Measurements from ENCODE around the gene NTSR2. TPM values are rescaled to one million over a fixed set of nuclear protein-coding genes. Genes with fewer than 3 reads are reported as not detected.

The NTSR2 gene
- total RNA-seq, 1 experiment from 2014 or later, result not detected

- TF ChIP-seq NR1H2 (CRISPR knock-in tag; IDR thresholded peaks at IDR 0.05) (no peak), ZNF425 (CRISPR knock-in tag; conservative IDR thresholded peaks at IDR 0.05) (no peak), JUN (CRISPR knock-in tag; IDR thresholded peaks at IDR 0.05) (no peak)
- TF ChIP-seq, protein P1, sequence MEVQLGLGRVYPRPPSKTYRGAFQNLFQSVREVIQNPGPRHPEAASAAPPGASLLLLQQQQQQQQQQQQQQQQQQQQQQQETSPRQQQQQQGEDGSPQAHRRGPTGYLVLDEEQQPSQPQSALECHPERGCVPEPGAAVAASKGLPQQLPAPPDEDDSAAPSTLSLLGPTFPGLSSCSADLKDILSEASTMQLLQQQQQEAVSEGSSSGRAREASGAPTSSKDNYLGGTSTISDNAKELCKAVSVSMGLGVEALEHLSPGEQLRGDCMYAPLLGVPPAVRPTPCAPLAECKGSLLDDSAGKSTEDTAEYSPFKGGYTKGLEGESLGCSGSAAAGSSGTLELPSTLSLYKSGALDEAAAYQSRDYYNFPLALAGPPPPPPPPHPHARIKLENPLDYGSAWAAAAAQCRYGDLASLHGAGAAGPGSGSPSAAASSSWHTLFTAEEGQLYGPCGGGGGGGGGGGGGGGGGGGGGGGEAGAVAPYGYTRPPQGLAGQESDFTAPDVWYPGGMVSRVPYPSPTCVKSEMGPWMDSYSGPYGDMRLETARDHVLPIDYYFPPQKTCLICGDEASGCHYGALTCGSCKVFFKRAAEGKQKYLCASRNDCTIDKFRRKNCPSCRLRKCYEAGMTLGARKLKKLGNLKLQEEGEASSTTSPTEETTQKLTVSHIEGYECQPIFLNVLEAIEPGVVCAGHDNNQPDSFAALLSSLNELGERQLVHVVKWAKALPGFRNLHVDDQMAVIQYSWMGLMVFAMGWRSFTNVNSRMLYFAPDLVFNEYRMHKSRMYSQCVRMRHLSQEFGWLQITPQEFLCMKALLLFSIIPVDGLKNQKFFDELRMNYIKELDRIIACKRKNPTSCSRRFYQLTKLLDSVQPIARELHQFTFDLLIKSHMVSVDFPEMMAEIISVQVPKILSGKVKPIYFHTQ (CRISPR knock-in tag; IDR thresholded peaks at IDR 0.05), result no peak
Observed at GRCh38 chr2:11667866-11668637, 1.9 kb downstream of the NTSR2 start (continued).

DNA sequence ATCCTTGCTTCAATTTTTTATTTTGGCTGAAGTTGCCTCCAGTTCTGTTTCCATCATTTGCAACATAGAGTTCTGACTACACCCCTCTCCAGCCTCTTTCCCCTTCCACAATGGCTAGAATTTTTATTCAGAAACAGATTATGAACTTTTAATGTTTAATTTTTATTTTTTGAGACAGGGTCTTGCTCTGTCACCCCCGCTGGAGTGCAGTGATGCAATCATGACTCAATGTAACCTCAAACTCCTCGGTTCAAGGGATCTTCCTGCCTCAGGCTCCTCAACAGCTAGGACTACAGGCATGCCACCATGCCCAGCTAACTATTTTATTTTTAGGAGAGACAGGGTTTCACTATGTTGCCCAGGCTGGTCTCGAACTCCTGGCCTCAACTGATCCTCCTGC, 2.8 kb downstream of the NTSR2 start:
- Mint-ChIP-seq H3K36me3 (peaks cover 8% of the 10 kb centered on the region), H3K4me1 (peaks cover 9% of the 10 kb centered on the region), H3K27ac (no peak overlapping the region), H3K27me3 (ENCODE audit: low read depth) (peaks cover 33% of the 10 kb centered on the region), H3K4me3 (no peak overlapping the region), H3K9me3 (peaks cover 15% of the 10 kb centered on the region)
- ATAC-seq (no peak), DNase-seq (ENCODE audit: low spot score) (no peak)
- CTCF ChIA-PET, result interaction anchor here (0.6 to 1.1 kb wide), 2 partner anchors 14 to 216 kb away, joined by 3 to 4 read pairs; no protein-coding TSS in a partner anchor
- TF ChIP-seq SOX15 (CRISPR knock-in tag; IDR thresholded peaks at IDR 0.05) (no peak), E2F5 (CRISPR knock-in tag; IDR thresholded peaks at IDR 0.05) (no peak), FOXP4 (CRISPR knock-in tag; IDR thresholded peaks at IDR 0.05) (no peak)
- TF ChIP-seq, protein P2, sequence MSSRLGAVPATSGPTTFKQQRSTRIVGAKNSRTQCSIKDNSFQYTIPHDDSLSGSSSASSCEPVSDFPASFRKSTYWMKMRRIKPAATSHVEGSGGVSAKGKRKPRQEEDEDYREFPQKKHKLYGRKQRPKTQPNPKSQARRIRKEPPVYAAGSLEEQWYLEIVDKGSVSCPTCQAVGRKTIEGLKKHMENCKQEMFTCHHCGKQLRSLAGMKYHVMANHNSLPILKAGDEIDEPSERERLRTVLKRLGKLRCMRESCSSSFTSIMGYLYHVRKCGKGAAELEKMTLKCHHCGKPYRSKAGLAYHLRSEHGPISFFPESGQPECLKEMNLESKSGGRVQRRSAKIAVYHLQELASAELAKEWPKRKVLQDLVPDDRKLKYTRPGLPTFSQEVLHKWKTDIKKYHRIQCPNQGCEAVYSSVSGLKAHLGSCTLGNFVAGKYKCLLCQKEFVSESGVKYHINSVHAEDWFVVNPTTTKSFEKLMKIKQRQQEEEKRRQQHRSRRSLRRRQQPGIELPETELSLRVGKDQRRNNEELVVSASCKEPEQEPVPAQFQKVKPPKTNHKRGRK (CRISPR knock-in tag; IDR thresholded peaks at IDR 0.05; ENCODE audit: borderline replicate concordance), result no peak
- POLR2A ChIA-PET, result no interaction called here

DNA sequence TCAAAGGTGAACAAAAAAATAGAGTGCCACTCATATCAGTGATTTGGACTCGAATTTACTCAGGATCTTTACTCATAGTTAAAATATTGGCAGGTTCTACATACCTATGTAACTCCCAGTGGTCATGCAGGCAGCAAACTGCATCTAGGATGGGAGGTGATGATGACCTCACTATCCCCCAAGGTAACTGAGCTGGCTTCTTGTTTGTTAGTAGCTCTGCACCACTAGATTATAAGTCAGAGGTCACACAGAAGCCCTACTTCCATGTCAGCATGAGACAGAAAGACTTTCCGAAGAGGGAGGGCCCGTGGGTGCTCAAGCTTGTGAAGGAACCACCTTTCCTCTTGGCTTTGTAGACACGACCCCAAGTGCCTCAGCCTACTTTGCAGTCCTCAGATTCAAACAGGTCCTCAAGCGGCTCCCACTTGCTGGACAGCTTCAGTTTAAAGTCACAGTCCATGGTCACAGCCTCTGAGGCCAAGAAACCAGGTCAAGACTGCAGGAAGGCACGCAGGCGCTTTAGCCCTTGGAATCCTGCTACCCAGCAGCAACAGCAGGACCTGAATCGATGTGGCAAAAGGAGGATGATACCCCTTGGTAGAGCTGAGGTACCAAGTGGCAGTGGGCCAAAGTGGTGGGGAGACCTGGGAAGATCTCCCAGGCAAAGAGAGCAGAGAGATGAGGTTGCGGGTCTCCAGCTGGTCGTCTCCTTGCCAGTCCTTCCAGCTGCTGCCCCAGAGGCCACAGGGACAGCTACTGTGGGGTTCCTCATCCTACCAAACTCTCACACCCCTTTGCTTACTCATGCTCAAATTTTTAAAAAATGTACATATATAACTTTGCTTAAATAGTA, 4.3 kb downstream of the NTSR2 start:
- H3K27ac Mint-ChIP-seq, result no peak overlapping the region
- peaks cover 9% of the 10 kb centered on the region for H3K4me1 Mint-ChIP-seq
- H3K9me3 Mint-ChIP-seq, result peaks cover 19% of the 10 kb centered on the region
- H3K4me3 Mint-ChIP-seq, result no peak overlapping the region
- ATAC-seq (no peak), DNase-seq (ENCODE audit: low spot score) (no peak)
- ChIA-PET POLR2A (interaction anchor here (0.6 kb wide), 1 partner anchor 30 kb away, joined by 4 read pairs; no protein-coding TSS in a partner anchor), CTCF (interaction anchor here (0.6 to 1.3 kb wide), 6 partner anchors 15 to 320 kb away, joined by 3 to 6 read pairs (median 4); no protein-coding TSS in a partner anchor)
- H3K36me3 Mint-ChIP-seq, result peaks cover 11% of the 10 kb centered on the region
- H3K27me3 Mint-ChIP-seq (ENCODE audit: low read depth), result peaks cover 33% of the 10 kb centered on the region
- TF ChIP-seq USF2 (CRISPR knock-in tag; IDR thresholded peaks at IDR 0.05) (no peak), FOXP1 (CRISPR knock-in tag; IDR thresholded peaks at IDR 0.05; ENCODE audit: borderline replicate concordance) (no peak), MYBL2 (CRISPR knock-in tag; IDR thresholded peaks at IDR 0.05) (no peak), SMAD4 (CRISPR knock-in tag; IDR thresholded peaks at IDR 0.05) (no peak), ZNF138 (CRISPR knock-in tag; conservative IDR thresholded peaks at IDR 0.05) (no peak), NR1H2 (CRISPR knock-in tag; IDR thresholded peaks at IDR 0.05) (no peak)
- TF ChIP-seq, protein P1 (CRISPR knock-in tag; IDR thresholded peaks at IDR 0.05), result no peak
- TF ChIP-seq, protein P3, sequence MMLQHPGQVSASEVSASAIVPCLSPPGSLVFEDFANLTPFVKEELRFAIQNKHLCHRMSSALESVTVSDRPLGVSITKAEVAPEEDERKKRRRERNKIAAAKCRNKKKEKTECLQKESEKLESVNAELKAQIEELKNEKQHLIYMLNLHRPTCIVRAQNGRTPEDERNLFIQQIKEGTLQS (CRISPR knock-in tag; conservative IDR thresholded peaks at IDR 0.05), result no peak

Measured in WTC11 (cell line).